Measurements from ENCODE around the gene SRM. TPM values are rescaled to one million over a fixed set of nuclear protein-coding genes. Genes with fewer than 3 reads are reported as not detected.
A peak's percentile ranks its signal among the peaks of the same experiment; 100 is the strongest.

SRM gene
- total RNA-seq, 2 donors from 2014 or later = 52.8 to 71.5 TPM

GRCh38 chr1:11058595-11059154 is 1.1 kb downstream of the SRM start:
- no peak overlapping the region for H3K27ac ChIP-seq
- no peak for TF ChIP-seq CTCF (IDR thresholded peaks at IDR 0.05)
- no peaks in the 10 kb centered on the region for H3K9me3 ChIP-seq
- H3K4me3 ChIP-seq = peak overlapping the region; percentile 97 to 98
- DNase-seq (ENCODE audit: low spot score) = no peak
- H3K4me1 ChIP-seq = peaks cover 0 to 27% of the 10 kb centered on the region in 2 donors
- H3K27me3 ChIP-seq = no peaks in the 10 kb centered on the region
- peaks cover 18% of the 10 kb centered on the region for H3K36me3 ChIP-seq

GRCh38 chr1:11058026-11058425 is 1.8 kb downstream of the SRM start:
- Histone ChIP-seq H3K9me3 (no peaks in the 10 kb centered on the region), H3K27ac (no peak overlapping the region), H3K36me3 (peaks cover 18% of the 10 kb centered on the region), H3K27me3 (no peaks in the 10 kb centered on the region), H3K4me1 (peaks cover 0 to 32% of the 10 kb centered on the region in 2 donors), H3K4me3 (no peak overlapping the region)
- no peak for DNase-seq (ENCODE audit: low spot score)
- TF ChIP-seq CTCF (IDR thresholded peaks at IDR 0.05) = no peak

- no peaks in the 10 kb centered on the region for H3K27me3 ChIP-seq
- H3K4me1 ChIP-seq = peaks cover 0 to 34% of the 10 kb centered on the region in 2 donors
- no peak for DNase-seq (ENCODE audit: low spot score)
- H3K36me3 ChIP-seq = peaks cover 18% of the 10 kb centered on the region
- no peak overlapping the region for H3K27ac ChIP-seq
- H3K4me3 ChIP-seq = no peak overlapping the region
- TF ChIP-seq CTCF (IDR thresholded peaks at IDR 0.05) = no peak
- H3K9me3 ChIP-seq = no peaks in the 10 kb centered on the region
Observed at GRCh38 chr1:11057477-11057876, 2.3 kb downstream of the SRM start.

GRCh38 chr1:11056504-11056903 is 3.3 kb downstream of the SRM start:
- peaks cover 0 to 30% of the 10 kb centered on the region in 2 donors for H3K4me1 ChIP-seq
- TF ChIP-seq CTCF (IDR thresholded peaks at IDR 0.05) = no peak
- no peak for DNase-seq (ENCODE audit: low spot score)
- no peak overlapping the region for H3K4me3 ChIP-seq
- H3K36me3 ChIP-seq = peaks cover 18% of the 10 kb centered on the region
- H3K9me3 ChIP-seq = no peaks in the 10 kb centered on the region
- H3K27ac ChIP-seq = no peak overlapping the region
- H3K27me3 ChIP-seq = no peaks in the 10 kb centered on the region

- Histone ChIP-seq H3K9me3 (no peaks in the 10 kb centered on the region), H3K36me3 (peaks cover 18% of the 10 kb centered on the region), H3K4me1 (peaks cover 0 to 21% of the 10 kb centered on the region in 2 donors), H3K4me3 (no peak overlapping the region), H3K27me3 (no peaks in the 10 kb centered on the region), H3K27ac (no peak overlapping the region)
- TF ChIP-seq CTCF (IDR thresholded peaks at IDR 0.05) = no peak
- no peak for DNase-seq (ENCODE audit: low spot score)
Observed at GRCh38 chr1:11055676-11056075, 4.1 kb downstream of the SRM start.

GRCh38 chr1:11054666-11055065 is 5.2 kb downstream of the SRM start:
- no peaks in the 10 kb centered on the region for H3K27me3 ChIP-seq
- peaks cover 18% of the 10 kb centered on the region for H3K36me3 ChIP-seq
- DNase-seq (ENCODE audit: low spot score) = no peak
- no peak for TF ChIP-seq CTCF (IDR thresholded peaks at IDR 0.05)
- peaks cover 0 to 19% of the 10 kb centered on the region in 2 donors for H3K4me1 ChIP-seq
- H3K27ac ChIP-seq = no peak overlapping the region
- H3K4me3 ChIP-seq = no peak overlapping the region
- no peaks in the 10 kb centered on the region for H3K9me3 ChIP-seq

Data from right atrium auricular region (tissue), 2 donors.